Lower leg skin (tissue), 4 donors: Measurements from ENCODE around the gene HLA-DQA1. TPM values are rescaled to one million over a fixed set of nuclear protein-coding genes. Genes with fewer than 3 reads are reported as not detected.

ENCODE experiments used
- DNase-seq, 2 donors: peaks; one replicate each; pipeline ENCODE4 v3.0.0-alpha.2; 2019; ENCODE audit warnings: low spot score in 2 of 2
- H3K4me3 ChIP-seq: fragments of 200-600 bp; sonication (generic); 2 replicates; pipeline ENCODE4 v1.5.1; 2017; ENCODE audit warnings: mild to moderate bottlenecking, low read depth; ENCODE audit not compliant: poor library complexity, severe bottlenecking
- CTCF ChIP-seq, 3 donors: fragments of 450-650 bp; IDR thresholded peaks; one replicate each; pipeline ENCODE4 v1.5.1; 2016; ENCODE audit warnings: antibody characterized with exemption in 3 of 3, mild to moderate bottlenecking in 3 of 3, moderate library complexity in 2 of 3
- POLR2A ChIP-seq, 2 donors: fragments of 450-650 bp; IDR thresholded peaks; one replicate each; pipeline ENCODE4 v1.6.1; 2016 to 2017; ENCODE audit warnings: antibody characterized with exemption in 2 of 2, mild to moderate bottlenecking in 1 of 2, moderate library complexity in 1 of 2
- WGBS, 2 donors: methylation state at CpG; one replicate each; pipeline ENCODE4 v1.1.5; 2018; 5-methylcytosine and 5-hydroxymethylcytosine counted together
- intact Hi-C: fragments of 100-400 bp; cut with DNase I; formaldehyde crosslinking; loops from one replicate; pipeline ENCODE4 v1.15.0; 2023; ENCODE audit warnings: low total_unique reads
- total RNA-seq, 4 donors: library from RNA; depleted of rRNA; stranded (reverse); fragments of >200 nt; gene quantifications; one replicate each; pipeline ENCODE4 v1.1.0, GENCODE V29; 2016

Gene HLA-DQA1
- total RNA-seq, 4 donors from 2014 or later, result 4.7 to 19.8 (median 10.3) TPM

GRCh38 chr6:32615885-32616532, 21.2 kb upstream of the HLA-DQA1 start:
- WGBS, 2 donors, result 46 to 63% methylated on average over 3 of the region's 3 CpGs
- intact Hi-C loops, result no loop called here
- no peak overlapping the region for H3K4me3 ChIP-seq
- TF ChIP-seq CTCF (IDR thresholded peaks at IDR 0.05), result no peak
- no peak for TF ChIP-seq POLR2A (IDR thresholded peaks at IDR 0.05)
- DNase-seq, result no peak

- H3K4me3 ChIP-seq, result no peak overlapping the region
- no peak for DNase-seq
- intact Hi-C loops, result no loop called here
- no peak for TF ChIP-seq CTCF (IDR thresholded peaks at IDR 0.05)
- TF ChIP-seq POLR2A (IDR thresholded peaks at IDR 0.05), result no peak
- 40 to 97% methylated on average over 1 of the region's 1 CpG for WGBS, 2 donors
These were observed 19.5 kb upstream of the HLA-DQA1 start for GRCh38 chr6:32617751-32618150.

- intact Hi-C loops, result no loop called here
- WGBS, 2 donors, result 34 to 56% methylated on average over 3 of the region's 3 CpGs
- no peak for DNase-seq
- H3K4me3 ChIP-seq, result no peak overlapping the region
- TF ChIP-seq POLR2A (IDR thresholded peaks at IDR 0.05) (no peak), CTCF (IDR thresholded peaks at IDR 0.05) (no peak)
These were observed 15.8 kb upstream of the HLA-DQA1 start for GRCh38 chr6:32621372-32621771.

- no peak for TF ChIP-seq POLR2A (IDR thresholded peaks at IDR 0.05)
- no peak for TF ChIP-seq CTCF (IDR thresholded peaks at IDR 0.05)
- no peak for DNase-seq
- intact Hi-C loops, result no loop called here
- 27 to 29% methylated on average over 1 of the region's 1 CpG for WGBS, 2 donors
- H3K4me3 ChIP-seq, result no peak overlapping the region
These were observed 14.4 kb upstream of the HLA-DQA1 start for GRCh38 chr6:32622545-32623401.

GRCh38 chr6:32623693-32624092, 13.5 kb upstream of the HLA-DQA1 start:
- DNase-seq, result no peak

More at GRCh38 chr6:32623693-32624092, 13.5 kb upstream of the HLA-DQA1 start:
- no peak overlapping the region for H3K4me3 ChIP-seq
- TF ChIP-seq CTCF (IDR thresholded peaks at IDR 0.05), result no peak
- no peak for TF ChIP-seq POLR2A (IDR thresholded peaks at IDR 0.05)
- intact Hi-C loops, result no loop called here
